22Rv1 (cell line): ENCODE data around the gene RELL1.

Source experiments
- H3K27ac ChIP-seq: fragments of 450-650 bp; 2 replicates; pipeline ENCODE4 v1.5.1; 2017
- ZFX ChIP-seq: fragments of 450-650 bp; IDR thresholded peaks from 2 replicates; pipeline ENCODE4 v1.6.1; 2017; ENCODE audit warnings: antibody characterized with exemption, borderline replicate concordance
- TF ChIP-seq, protein P1 (sequence below): fragments of 450-650 bp; IDR thresholded peaks from 2 replicates; pipeline ENCODE4 v1.5.1; 2017; ENCODE audit warnings: mild to moderate bottlenecking

Gene RELL1

DNA sequence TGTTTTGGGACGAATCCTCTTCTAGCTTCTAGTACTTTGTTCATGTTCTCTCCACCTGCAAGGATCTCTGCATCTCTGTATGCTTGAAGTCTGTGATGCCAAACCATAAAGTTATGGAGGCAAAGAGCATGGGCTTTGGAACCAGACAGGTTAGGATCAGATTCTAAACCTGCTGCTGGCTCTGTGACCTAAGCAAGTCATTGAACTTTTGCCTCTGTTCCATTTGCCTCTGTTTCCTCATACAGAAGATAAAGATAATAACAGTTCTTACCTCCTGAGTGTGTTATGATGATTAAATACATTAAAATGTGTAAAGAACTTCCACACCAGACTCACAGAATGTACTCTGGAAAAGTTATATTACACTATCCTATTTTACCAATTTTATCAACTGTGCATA is 41.5 kb upstream of the RELL1 start:
- no peak for TF ChIP-seq ZFX
- H3K27ac ChIP-seq, result no peak overlapping the region

DNA sequence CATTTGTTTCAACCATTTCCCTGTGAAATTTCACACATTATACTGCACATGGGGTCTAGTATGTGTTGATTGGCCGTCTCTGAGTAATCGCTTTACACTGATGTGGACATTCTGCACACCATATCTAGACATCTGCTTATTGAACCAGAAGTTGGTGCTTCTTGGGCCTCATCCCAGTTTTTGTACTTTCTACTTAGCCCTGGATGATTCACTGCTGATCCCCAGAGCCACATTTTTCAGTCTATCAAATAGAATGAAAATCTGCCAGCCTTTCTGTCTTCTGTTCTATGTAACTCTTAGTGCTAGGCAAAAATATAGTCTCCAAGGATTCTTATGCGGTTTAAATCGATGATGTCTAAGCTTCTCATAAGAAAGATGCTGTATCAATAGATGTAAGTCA is 40.5 kb upstream of the RELL1 start:
- no peak overlapping the region for H3K27ac ChIP-seq
- TF ChIP-seq, protein P1, sequence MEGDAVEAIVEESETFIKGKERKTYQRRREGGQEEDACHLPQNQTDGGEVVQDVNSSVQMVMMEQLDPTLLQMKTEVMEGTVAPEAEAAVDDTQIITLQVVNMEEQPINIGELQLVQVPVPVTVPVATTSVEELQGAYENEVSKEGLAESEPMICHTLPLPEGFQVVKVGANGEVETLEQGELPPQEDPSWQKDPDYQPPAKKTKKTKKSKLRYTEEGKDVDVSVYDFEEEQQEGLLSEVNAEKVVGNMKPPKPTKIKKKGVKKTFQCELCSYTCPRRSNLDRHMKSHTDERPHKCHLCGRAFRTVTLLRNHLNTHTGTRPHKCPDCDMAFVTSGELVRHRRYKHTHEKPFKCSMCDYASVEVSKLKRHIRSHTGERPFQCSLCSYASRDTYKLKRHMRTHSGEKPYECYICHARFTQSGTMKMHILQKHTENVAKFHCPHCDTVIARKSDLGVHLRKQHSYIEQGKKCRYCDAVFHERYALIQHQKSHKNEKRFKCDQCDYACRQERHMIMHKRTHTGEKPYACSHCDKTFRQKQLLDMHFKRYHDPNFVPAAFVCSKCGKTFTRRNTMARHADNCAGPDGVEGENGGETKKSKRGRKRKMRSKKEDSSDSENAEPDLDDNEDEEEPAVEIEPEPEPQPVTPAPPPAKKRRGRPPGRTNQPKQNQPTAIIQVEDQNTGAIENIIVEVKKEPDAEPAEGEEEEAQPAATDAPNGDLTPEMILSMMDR, result no peak
- no peak for TF ChIP-seq ZFX

DNA sequence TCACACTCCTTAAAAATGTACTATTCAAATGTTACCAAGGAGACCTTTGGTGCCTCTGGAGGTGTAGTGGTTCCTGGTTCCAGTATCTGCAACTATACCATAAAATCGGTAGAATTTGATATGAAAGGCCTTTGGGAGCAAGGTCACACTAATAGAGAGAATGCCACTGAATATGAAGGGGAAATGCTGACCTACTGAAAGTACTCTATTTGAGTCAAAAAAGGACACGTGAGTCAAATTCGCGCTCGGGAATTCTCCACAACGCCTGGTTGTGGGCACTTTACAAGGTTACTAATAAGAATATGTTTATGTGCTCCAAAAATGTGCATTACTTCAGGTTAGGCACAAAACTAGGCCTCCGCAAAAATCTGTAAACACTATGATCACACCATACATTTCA is 39.5 kb upstream of the RELL1 start:
- no peak for TF ChIP-seq ZFX
- TF ChIP-seq, protein P1, result no peak
- no peak overlapping the region for H3K27ac ChIP-seq

DNA sequence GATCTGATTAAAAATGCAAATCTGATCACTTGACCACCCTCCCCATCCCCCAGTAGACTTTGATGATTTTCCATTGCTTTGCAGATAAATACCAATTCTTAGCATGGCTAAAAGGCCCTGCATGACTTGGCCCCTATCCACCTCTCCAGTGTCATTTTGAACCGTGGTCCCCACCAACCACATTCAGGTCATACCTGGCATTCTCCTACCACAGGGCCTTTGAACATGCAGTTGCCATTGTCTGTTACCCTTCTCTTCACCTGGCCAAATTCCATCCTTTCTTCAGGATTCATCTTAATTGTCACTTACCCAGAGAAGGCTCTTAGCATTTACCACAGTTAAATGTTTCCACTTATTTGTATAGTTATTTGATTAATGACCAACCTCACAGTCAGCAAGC is 36.9 kb upstream of the RELL1 start:
- no peak overlapping the region for H3K27ac ChIP-seq
- no peak for TF ChIP-seq ZFX
- TF ChIP-seq, protein P1, result no peak

DNA sequence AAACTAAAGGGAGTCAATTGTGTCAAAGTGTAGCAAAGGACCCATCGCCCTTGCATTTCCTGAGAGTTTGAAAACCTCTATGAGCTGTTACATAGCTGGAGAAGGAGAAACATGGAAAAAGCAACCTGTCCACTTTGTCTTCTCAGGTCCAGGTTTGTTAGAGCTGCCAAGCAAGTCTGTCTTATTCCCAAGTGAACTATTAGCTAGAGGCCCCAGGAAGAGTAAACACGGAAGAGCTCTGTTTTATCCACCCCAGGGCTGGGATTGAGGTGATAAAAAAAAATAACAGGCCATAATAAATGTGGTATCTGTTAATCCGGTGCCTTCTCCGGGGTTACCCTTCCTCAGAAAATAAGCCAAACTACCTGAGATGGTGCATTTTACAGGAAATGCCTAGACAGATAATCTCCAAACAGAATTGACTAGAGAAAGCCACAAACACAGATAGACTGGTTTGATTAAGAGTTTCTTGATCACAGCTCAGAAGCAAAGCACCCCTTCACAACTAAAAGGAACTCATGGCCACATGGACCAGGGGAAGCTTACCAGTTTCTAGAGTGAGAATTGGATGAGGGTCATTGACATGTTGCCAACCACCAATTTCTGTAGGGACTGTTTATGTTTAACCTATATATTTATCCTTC is 35.9 kb upstream of the RELL1 start:
- TF ChIP-seq, protein P1, result no peak
- TF ChIP-seq ZFX, result no peak
- no peak overlapping the region for H3K27ac ChIP-seq

DNA sequence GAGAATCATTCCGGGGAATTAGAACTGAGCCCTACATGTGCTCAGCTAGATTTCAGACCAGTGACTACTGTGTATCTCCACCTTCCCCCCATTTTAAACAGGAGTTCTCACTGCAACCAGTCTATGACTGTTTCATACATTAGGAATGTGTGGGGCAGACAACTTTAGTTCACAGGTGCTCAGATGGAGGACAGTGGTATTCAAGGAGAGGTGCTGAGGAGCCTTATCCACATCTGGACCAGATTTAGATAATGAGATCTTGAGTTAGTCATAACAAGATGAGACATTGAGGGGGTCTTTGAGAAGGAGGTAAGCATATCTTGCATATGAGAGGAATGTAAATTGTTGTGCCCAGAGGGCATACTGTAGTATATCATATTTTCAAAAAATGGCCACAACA is 32.8 kb upstream of the RELL1 start:
- no peak for TF ChIP-seq ZFX
- TF ChIP-seq, protein P1, result no peak
- no peak overlapping the region for H3K27ac ChIP-seq

DNA sequence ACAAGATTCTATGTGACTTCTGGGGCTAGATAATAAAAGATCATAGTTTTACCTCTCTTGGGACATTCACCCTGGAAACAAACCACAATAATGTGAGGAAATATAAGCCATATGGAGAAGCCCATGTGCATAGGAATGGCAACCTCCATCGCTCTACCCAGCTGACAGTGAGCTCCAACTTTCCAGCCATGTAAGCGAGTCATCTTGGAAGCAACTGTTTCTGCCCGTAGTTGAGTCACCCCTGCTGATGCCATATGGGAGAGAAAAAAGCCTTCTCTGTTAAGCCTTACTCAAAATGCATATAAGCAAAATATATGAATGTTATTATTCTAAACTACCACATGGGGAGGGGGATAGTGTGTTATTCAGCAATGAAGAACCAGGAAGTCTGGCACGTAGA is 31.4 kb upstream of the RELL1 start:
- TF ChIP-seq, protein P1, result no peak
- no peak for TF ChIP-seq ZFX
- no peak overlapping the region for H3K27ac ChIP-seq

DNA sequence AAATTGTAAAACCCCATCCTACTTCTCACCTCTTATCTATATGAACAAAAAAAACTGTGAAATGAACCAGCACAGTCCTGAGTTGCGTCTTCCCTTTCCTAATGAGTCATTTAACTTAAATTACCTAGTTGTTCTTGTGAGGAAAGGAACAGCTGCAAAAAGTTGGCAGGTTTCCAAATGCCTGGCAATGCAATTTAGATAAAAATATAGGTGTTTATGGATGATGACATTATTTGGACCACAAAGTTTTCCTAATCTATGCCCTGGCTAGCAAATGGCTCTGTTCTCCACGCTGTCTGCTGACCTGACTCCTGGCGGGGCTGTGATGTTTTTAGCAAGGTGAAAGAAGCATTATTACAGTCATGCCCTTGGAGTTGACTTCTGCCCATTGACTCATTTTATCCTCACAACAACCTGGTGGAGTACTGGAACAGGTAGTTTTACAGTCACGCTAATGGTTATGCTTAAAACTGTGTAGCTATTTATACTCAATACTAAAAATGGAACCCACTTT is 29.8 kb upstream of the RELL1 start:
- no peak overlapping the region for H3K27ac ChIP-seq
- no peak for TF ChIP-seq ZFX
- TF ChIP-seq, protein P1, result no peak
